DMS53 treated with DMSO at 0.1 percent for 48 hours (cell line): ENCODE results near the gene PRDX2.

ENCODE experiments used
- DNase-seq: peaks from one replicate; lab custom pipeline; 2025; ENCODE audit not compliant: unreplicated experiment; lab: John Stamatoyannopoulos, UW

PRDX2 gene

DNA sequence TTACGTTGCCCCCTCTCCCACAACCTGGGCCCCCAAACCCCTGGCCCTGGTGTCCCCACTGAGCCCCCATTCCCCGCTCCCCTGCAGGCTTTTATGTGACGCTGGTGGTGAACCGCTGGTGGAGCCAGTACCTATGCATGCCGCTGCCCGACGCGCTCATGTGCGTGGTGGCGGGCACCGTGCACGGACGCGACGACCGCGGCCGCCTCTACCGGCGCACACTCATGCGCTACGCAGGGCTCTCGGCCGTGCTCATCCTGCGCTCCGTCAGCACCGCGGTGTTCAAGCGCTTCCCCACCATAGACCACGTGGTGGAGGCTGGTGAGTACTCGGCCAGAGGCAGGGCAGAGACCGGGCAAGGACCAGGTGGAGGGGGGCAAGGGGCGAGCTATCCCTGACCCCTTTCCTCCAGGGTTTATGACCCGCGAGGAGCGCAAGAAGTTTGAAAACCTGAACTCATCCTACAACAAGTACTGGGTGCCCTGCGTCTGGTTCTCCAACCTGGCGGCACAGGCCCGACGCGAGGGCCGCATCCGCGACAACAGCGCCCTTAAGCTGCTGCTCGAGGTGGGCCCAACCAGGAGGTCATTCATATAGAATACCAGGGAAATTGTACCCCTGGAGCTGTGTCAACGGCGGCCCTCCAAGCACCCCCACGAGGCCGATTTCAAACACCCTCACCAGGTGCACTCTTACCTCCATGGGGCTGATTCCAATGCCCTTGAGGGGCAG lies 47.0 kb downstream of the PRDX2 start:
- no peak for DNase-seq

DNA sequence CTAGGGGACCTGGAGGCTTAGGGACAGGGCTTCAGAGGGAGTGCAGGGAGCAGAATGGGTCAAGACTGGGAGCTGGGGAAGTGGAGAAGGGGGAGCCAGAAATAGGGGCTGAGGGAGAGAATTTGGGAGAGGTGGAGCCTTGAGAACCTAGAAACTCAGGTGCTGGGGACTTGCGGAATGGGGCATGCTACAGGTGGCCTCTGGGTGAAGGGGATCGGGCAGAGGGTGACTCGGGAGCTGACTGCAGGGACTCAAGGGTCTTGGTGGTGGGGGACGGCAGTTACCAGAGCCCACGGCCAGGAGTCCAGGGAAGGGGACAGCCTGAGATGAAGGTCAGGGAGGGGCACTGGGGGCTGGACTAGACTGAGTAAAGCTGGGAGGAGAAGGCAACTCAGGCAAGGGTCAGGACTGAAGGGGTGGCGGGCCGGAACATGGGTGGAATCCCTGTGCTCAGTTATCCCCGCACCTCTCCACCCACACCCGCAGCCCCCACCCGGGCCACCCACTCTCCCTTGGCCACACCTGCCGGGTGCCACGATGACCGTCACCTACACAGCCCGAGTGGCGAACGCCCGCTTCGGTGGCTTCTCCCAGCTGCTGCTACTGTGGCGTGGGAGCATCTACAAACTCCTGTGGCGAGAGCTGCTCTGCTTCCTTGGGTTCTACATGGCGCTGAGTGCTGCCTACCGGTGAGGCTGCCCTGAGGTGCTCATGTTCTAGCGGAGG lies 49.4 kb downstream of the PRDX2 start:
- DNase-seq = no peak

DNA sequence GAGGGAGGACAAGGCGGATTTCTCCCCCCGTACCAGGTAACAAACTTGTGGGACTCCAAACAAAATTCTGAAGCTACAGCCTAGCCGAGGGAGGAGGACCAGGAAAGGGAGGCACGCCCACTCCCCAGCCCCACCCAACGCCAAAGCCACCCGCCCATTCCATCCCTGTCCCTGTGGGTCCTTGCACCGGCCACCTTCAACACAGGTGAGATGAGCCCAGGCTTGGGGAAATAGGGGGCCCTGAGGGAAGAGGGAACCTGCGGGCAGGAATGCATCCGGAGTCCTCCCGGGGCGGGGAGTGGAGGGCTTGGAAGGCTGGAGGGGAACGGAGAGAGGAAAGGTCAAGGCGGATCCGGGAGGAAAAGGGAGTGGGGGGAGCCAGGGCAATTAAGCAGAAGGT lies 50.0 kb downstream of the PRDX2 start, which contains the start of gene BEST2:
Gene BEST2, plus strand, starts transcription at position 157 of the 400 bp plus-strand sequence. CDS start 802 bp downstream, outside the sequence.
- DNase-seq = no peak

DNA sequence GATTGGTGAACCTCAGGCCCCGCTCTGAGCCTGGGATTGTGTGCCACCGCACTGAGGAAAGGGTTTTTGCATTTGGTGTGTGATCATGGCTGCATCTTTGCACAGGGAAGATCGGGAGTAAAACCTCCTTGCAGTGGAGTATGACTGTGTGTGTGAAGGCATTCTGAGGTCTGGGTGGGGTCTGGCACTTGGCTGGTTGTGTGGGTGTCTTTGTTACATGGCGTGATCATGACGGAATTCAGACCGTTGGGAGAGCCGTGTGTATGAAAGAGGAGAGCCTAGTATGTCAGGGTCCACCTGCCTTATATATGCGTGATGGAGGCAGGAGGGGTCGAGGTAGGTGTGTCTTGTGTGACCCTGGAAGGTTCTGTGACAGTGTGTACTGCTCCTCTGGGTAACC lies 50.7 kb downstream of the PRDX2 start:
- DNase-seq = no peak

DNA sequence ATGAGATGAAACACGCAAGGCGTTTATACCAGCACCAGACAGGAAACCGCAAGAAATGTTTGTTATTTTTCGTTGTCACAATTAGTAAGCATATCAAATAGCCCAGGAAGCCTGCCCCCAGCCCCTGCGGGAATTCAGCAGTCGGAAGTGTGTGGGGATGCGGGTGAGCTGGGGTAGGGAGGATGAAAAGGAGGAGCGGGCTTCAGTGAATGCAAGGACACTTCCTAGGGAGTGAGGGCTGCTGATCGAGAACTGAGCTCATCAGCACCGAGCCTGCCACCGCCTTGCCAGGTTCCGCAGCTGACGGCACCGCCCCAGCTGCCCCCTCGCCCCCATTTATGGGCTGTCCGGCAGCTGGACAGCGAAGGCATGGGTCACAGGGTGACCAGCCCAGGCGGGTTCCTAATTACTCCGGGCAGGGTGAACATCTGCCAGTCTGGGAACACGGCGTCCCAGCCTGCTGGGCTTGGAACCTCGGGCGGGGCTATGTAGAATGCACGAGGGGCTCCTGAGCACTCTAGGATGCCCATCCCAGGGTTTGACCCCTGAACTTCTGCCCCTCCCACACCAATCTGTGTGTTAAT lies 51.6 kb downstream of the PRDX2 start:
- DNase-seq = no peak

DNA sequence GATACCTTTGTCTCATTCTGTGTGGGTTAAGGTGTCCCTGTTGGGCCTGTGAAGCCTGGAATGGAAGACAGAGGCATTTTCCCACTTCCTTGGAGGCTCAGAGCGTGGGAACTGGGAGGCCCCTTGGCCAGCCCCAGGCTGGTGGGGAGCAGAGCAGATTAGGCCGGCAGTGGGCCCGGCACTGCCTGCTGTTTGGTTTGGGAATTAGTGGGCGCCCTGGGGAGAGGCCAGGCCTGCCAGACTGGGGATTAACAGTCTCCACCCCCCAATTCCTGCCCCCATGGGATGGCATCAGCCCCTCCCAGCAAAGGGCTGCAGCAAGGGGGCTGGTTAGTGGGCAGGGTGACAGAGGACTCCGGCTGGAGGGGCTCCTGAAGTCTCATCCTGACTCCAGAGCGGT lies 53.1 kb downstream of the PRDX2 start:
- DNase-seq = no peak
